ENCODE data around the gene FSHR. TPM values are rescaled to one million over a fixed set of nuclear protein-coding genes. Genes with fewer than 3 reads are reported as not detected.

FSHR gene, protein sequence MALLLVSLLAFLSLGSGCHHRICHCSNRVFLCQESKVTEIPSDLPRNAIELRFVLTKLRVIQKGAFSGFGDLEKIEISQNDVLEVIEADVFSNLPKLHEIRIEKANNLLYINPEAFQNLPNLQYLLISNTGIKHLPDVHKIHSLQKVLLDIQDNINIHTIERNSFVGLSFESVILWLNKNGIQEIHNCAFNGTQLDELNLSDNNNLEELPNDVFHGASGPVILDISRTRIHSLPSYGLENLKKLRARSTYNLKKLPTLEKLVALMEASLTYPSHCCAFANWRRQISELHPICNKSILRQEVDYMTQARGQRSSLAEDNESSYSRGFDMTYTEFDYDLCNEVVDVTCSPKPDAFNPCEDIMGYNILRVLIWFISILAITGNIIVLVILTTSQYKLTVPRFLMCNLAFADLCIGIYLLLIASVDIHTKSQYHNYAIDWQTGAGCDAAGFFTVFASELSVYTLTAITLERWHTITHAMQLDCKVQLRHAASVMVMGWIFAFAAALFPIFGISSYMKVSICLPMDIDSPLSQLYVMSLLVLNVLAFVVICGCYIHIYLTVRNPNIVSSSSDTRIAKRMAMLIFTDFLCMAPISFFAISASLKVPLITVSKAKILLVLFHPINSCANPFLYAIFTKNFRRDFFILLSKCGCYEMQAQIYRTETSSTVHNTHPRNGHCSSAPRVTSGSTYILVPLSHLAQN
- total RNA-seq (2014; rRNA removed; shearing (Covaris generic); ENCODE audit: low replicate concordance), result not detected in 2 replicates

GRCh38 chr2:49154140-49154539, at the start of gene FSHR:
TSS of gene FSHR (minus strand) at chr2:49154515. CDS start at chr2:49154417, 98 bp downstream.
- H3K27me3 ChIP-seq, result no peaks in the 10 kb centered on the region
- H3K4me3 ChIP-seq, result no peak within 1 kb of the TSS
- no peaks in the 10 kb centered on the region for H3K36me3 ChIP-seq
- no peak for DNase-seq
- peaks cover 2% of the 10 kb centered on the region; the same call in 1 of the 2 replicates for H3K9me3 ChIP-seq

DNA sequence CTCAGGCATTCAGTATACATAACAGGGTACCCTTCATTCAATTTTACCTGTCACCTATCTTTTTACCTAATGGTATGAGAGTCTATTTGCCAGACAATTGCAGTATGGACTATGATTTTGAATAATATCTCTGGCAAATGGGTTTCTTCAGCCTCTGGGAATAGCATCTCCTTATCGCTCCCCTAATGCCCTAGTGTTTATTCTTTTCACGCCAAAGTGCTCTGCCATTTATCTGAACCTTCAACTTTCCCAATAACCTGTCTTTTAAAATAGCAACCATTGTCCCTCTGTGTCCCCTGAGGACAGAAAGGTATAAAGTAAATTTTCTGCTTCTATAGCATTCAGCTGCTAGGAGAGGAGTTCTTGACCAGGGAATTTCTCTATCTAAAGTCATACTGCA, 45.0 kb upstream of the FSHR start:
- Histone ChIP-seq H3K27me3 (no peaks in the 10 kb centered on the region), H3K9me3 (no peaks in the 10 kb centered on the region), H3K4me3 (no peak overlapping the region), H3K36me3 (no peaks in the 10 kb centered on the region)
- no peak for DNase-seq

DNA sequence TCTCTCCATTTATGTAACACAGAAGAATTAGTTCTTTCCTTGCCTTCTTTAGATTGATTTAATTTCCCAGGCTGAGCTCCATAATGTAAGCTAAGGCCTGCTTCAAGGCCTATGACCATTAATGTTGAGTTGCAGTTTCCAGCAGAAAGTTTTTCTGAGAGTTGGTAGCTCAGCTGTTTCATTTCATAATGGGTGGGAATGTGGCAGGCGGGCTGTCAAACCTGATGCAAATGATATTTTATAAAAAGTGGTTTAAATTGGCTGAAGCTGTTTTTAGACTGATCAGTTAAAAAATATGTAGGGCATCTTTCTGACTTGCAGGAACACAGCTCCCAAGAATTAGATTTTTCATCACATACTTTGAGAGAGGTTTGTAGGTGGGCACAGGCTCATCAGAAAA, 40.4 kb upstream of the FSHR start:
- no peak for DNase-seq
- Histone ChIP-seq H3K27me3 (no peaks in the 10 kb centered on the region), H3K4me3 (no peak overlapping the region), H3K36me3 (no peaks in the 10 kb centered on the region), H3K9me3 (no peaks in the 10 kb centered on the region)

- no peak overlapping the region for H3K4me3 ChIP-seq
- H3K36me3 ChIP-seq, result no peaks in the 10 kb centered on the region
- H3K27me3 ChIP-seq, result no peaks in the 10 kb centered on the region
- H3K9me3 ChIP-seq, result no peaks in the 10 kb centered on the region
- DNase-seq, result no peak
These were observed 37.7 kb upstream of the FSHR start for GRCh38 chr2:49192036-49192435.

DNA sequence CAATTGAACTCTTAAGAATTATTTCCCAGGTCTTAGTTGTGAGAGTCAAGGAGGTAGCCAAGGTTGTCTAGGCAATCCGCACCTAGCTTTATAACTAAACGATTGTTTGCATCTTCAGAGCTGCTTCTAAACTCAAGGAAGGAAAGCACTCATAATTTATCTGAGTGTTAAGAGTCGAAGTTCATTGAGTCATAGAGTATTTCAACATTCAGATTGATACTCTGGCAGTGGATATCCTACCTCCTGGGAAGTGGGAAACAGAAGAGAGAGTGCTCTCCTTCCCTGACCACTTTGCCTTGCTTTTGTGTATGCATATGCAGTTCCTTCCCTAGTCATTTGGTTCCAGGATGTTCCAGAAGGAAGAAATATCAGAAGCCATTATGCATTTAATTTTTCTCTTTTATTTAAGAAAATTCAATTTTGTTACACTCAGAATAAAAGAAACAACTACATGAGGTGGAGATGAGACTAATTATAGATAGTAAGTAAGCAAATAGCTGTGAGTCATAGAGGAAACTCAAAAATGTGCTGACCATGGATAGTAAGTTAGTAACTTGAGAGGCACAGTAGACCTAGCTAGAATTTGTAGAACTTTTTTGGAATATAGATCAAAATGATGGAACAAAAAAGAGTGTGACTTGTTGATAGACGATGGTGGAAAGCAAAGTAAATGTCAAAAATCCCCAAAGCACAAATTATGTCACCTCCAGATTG, 35.4 kb upstream of the FSHR start:
- Histone ChIP-seq H3K27me3 (no peaks in the 10 kb centered on the region), H3K36me3 (no peaks in the 10 kb centered on the region), H3K4me3 (no peak overlapping the region), H3K9me3 (no peaks in the 10 kb centered on the region)
- no peak for DNase-seq

DNA sequence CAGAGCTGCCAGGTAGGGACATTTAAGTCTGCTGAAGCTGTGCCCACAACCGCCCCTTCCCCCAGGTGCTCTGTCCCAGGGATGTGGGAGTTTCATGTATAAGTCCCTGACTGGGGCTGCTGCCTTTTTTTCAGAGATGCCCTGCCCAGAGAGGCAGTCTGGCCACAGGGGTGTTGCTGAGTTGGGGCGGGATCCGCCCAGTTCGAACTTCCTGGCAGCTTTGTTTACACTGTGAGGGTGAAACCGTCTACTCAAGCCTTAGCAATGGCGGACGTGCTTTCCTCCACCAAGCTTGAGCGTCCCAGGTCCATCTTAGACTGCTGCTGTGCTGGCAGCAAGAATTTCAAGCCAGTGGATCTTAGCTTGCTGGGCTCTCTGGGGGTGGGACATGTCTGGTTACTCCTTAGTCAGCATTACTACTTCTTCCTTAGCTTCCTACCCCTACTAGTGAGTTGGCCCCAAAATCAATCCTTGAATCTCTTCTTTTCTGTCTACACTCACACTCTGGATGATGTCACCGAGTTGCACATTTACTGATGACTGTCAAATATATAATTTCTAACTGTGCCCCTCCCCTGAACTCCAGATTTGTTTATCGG, 31.8 kb upstream of the FSHR start:
- Histone ChIP-seq H3K36me3 (no peaks in the 10 kb centered on the region), H3K27me3 (no peaks in the 10 kb centered on the region), H3K4me3 (no peak overlapping the region), H3K9me3 (no peaks in the 10 kb centered on the region)
- DNase-seq, result no peak

DNA sequence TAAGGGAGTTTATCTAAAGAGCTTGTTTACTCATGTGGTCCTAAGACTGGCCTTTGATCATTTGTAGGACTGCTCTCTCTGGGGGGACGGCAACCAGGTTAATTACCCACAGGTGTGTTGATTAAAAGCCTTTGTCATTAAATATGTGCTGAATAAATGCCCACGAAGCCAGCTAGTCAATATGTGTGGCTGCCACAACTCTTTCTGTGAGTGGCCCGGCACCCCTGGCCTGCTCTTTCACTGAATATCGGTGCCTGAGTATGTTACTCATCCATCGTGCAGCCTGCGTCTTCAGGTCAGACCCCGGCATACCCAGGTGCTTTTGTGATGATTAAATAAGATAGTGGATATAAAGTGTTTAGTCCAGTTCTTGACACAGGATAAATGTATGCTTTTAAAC, 24.3 kb upstream of the FSHR start:
- H3K9me3 ChIP-seq, result no peaks in the 10 kb centered on the region
- H3K36me3 ChIP-seq, result no peaks in the 10 kb centered on the region
- no peak for DNase-seq

DNA sequence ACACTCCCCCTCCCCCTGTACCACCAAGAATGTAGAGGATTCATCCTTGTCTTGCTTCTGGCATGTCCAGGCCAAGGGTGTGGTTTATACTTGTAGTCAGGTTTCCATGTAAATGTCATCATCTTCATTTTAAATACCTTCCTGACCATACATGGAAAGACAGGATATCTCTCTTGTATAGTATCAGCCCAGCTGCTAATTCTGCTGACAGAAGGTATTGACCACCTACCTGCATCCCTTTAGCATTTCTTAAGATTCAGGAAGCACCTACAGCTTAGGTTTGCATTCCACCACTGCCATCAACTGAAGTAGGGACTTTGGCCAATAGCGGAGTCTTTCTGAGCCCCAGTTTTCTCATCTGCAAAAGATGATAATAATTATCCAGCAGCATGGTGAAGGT, 22.9 kb upstream of the FSHR start:
- H3K36me3 ChIP-seq, result no peaks in the 10 kb centered on the region
- no peak for DNase-seq
- no peak overlapping the region for H3K4me3 ChIP-seq
- no peaks in the 10 kb centered on the region for H3K27me3 ChIP-seq
- no peaks in the 10 kb centered on the region for H3K9me3 ChIP-seq

More for the DNA sequence above, 24.3 kb upstream of the FSHR start:
- no peaks in the 10 kb centered on the region for H3K27me3 ChIP-seq
- H3K4me3 ChIP-seq, result no peak overlapping the region

DNA sequence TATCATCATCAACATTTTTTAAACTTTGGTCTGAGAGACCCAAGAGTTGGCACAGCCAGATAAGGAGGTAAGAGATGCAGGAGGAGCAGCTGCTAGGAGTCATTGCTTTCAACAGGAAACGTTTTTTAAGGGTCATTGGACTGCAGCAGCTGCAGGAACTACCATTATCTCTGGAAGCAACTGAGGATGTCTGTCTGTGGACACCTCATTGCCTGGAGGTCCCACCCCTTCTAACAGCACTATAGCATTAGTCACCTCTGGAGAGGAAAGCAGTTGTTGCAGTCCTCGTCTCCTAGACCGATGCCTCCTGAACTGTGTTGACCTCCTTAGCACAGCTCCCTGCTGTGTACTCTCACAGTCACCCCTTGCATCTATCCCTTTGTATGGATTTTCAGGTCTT, 21.5 kb upstream of the FSHR start:
- no peaks in the 10 kb centered on the region for H3K27me3 ChIP-seq
- no peaks in the 10 kb centered on the region for H3K9me3 ChIP-seq
- H3K36me3 ChIP-seq, result no peaks in the 10 kb centered on the region
- peak; percentile 35 for DNase-seq
- H3K4me3 ChIP-seq, result no peak overlapping the region

- Histone ChIP-seq H3K9me3 (no peaks in the 10 kb centered on the region), H3K4me3 (no peak overlapping the region), H3K36me3 (no peaks in the 10 kb centered on the region), H3K27me3 (no peaks in the 10 kb centered on the region)
- DNase-seq, result no peak
These were observed 20.4 kb upstream of the FSHR start for GRCh38 chr2:49174750-49175149.

- no peaks in the 10 kb centered on the region for H3K9me3 ChIP-seq
- H3K27me3 ChIP-seq, result no peaks in the 10 kb centered on the region
- no peak overlapping the region for H3K4me3 ChIP-seq
- H3K36me3 ChIP-seq, result no peaks in the 10 kb centered on the region
- no peak for DNase-seq
These were observed 12.8 kb upstream of the FSHR start for GRCh38 chr2:49167131-49167530.

DNA sequence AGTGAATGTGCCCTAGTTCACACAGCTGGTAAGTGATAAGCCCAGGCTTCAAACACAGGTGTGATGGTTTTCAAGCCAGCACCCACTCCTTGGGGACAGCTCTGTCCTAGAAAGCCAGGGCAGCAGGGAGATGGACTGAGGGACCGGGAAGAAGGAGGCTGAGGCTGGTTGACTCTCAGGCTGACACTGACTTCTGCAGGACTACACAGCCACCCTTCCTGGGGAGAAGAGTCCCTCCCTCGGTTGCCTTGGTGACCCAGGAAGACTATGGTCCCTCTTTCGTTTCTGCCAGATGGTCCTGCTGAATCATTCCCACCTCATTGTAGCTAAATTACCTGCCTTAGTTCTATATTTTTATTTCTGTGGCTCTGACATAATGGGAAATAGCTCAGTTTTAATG, 11.3 kb upstream of the FSHR start:
- Histone ChIP-seq H3K4me3 (no peak overlapping the region), H3K27me3 (no peaks in the 10 kb centered on the region), H3K9me3 (no peaks in the 10 kb centered on the region), H3K36me3 (no peaks in the 10 kb centered on the region)
- DNase-seq, result no peak

DNA sequence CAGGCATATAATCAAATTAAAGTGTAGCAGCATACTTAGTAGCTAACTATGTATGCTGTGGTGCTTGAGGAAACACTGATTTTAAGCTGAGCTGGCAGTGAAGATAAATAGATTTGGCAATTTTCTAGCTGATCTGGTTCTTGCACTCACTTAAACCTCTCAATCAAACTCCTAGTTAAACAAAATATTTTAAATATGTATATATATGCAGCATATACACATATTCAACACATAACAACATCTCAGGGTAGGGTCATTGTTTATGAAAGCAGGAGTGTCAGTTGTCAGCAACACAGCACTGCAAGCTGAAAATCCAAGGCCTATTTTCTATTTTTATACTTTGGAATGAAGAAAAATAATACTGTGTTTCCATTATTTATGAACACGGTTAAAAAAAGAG, 10.4 kb upstream of the FSHR start:
- DNase-seq, result no peak
- Histone ChIP-seq H3K27me3 (no peaks in the 10 kb centered on the region), H3K36me3 (no peaks in the 10 kb centered on the region), H3K9me3 (no peaks in the 10 kb centered on the region), H3K4me3 (no peak overlapping the region)

DNA sequence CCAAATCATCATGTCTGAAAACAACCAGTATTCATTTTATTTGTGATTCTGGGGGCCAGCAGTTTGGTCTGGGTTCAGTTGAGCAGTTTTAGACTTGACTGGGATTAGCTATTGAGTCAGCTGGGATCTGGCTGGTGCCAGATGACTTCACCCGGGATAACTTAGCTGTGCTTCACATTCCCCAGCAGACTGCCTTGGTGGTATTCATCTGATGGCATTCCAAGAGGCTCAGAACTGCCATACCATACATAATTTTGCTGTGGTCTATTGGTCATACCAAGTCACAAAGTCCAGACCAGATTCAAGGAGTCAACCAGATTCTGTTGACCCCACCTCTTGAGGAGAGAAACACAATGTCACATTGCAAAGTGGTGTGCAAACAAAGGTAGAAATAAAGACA, 7.8 kb upstream of the FSHR start:
- peak; percentile 67 for DNase-seq
- Histone ChIP-seq H3K9me3 (no peaks in the 10 kb centered on the region), H3K27me3 (no peaks in the 10 kb centered on the region), H3K36me3 (no peaks in the 10 kb centered on the region), H3K4me3 (no peak overlapping the region)

DNA sequence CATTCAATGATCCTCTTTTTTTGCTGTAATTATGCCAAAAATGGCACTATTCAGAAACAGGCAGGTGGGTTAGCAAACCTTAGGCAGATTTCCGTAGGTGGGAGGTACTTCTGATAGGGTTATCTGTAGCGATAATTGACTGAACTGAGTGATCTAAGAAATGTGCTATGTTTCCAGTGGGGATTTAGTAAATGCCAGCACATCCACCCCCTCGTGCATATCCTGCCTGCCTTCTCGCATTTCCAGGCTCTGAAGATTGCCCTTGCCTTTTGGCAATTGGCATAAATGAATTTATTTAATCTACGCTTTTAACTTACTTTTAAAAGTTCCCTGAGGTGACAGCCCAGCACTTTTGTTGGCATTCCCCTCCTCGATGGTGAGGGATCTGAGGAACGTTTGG, 576 bp upstream of the FSHR start:
- Histone ChIP-seq H3K27me3 (no peaks in the 10 kb centered on the region), H3K9me3 (peaks cover 2% of the 10 kb centered on the region; the same call in 1 of the 2 replicates), H3K36me3 (no peaks in the 10 kb centered on the region), H3K4me3 (no peak overlapping the region)
- no peak for DNase-seq

GRCh38 chr2:49153252-49153651, 1.1 kb downstream of the FSHR start:
- no peaks in the 10 kb centered on the region for H3K27me3 ChIP-seq
- no peak overlapping the region for H3K4me3 ChIP-seq
- no peak for DNase-seq
- H3K9me3 ChIP-seq, result peaks cover 2% of the 10 kb centered on the region; the same call in 1 of the 2 replicates
- no peaks in the 10 kb centered on the region for H3K36me3 ChIP-seq

- Histone ChIP-seq H3K36me3 (no peaks in the 10 kb centered on the region), H3K4me3 (no peak overlapping the region), H3K9me3 (peaks cover 2% of the 10 kb centered on the region; the same call in 1 of the 2 replicates), H3K27me3 (no peaks in the 10 kb centered on the region)
- no peak for DNase-seq
These were observed 1.5 kb downstream of the FSHR start for GRCh38 chr2:49152824-49153223.
